Left lung (tissue), 10 donors: ENCODE measurements around the gene STOX1. TPM values are rescaled to one million over a fixed set of nuclear protein-coding genes. Genes with fewer than 3 reads are reported as not detected.
"Not testable (repeated sequence)": the region's sequence is repeated elsewhere in the genome, so short reads cannot be mapped to it uniquely, and the experiment has no call there.

ENCODE experiments used
- ATAC-seq: fragments of 200-7000 bp; cut with Tn5 transposase; one replicate; pipeline ENCODE4 v1.9.1; 2020; ENCODE audit warnings: moderate library complexity
- DNase-seq, 4 donors: peaks; one replicate each; pipeline ENCODE4 v3.0.0-alpha.2; 2013 to 2020
- H3K27ac ChIP-seq, 2 donors: fragments of 200-600 bp; sonication (generic) in 1 of 2; one replicate each; pipeline versions ENCODE4 v1.5.0 to v1.8.0; 2020 to 2021
- H3K27me3 ChIP-seq, 2 donors: fragments of 200-600 bp; sonication (generic) in 1 of 2; one replicate each; pipeline versions ENCODE4 v1.5.0 to v1.8.0; 2020 to 2021
- H3K36me3 ChIP-seq, 2 donors: fragments of 200-600 bp; sonication (generic) in 1 of 2; one replicate each; pipeline versions ENCODE4 v1.5.0 to v1.8.0; 2020 to 2021
- H3K4me1 ChIP-seq, 2 donors: fragments of 200-600 bp; one replicate each; pipeline ENCODE4 v1.8.0; 2021
- H3K4me3 ChIP-seq, 2 donors: fragments of 200-600 bp; sonication (generic) in 1 of 2; one replicate each; pipeline versions ENCODE4 v1.5.0 to v1.8.0; 2020 to 2021; ENCODE audit warnings: mild to moderate bottlenecking in 1 of 2
- H3K9me3 ChIP-seq, 2 donors: fragments of 200-600 bp; sonication (generic) in 1 of 2; one replicate each; pipeline versions ENCODE4 v1.5.0 to v1.8.0; 2020 to 2021
- intact Hi-C, 2 donors: fragments of 100-400 bp; cut with DNase I; formaldehyde crosslinking; loops; one replicate each; pipeline versions ENCODE4 v1.11.2 to v1.14.2; 2022
- polyA plus RNA-seq, 6 donors: library from polyadenylated mRNA; unstranded; fragments of 120-200 nt; gene quantifications; one replicate each; pipeline ENCODE4 v1.2.1, GENCODE V29; 2013; ENCODE audit not compliant: insufficient read length in 6 of 6
- total RNA-seq, 2 donors: library from RNA; stranded (reverse); fragmentation: NEBNext Ultra II Directional; extraction: Animal tissue kit (Norgen Biotek cat#: 25700); gene quantifications; one replicate each; pipeline ENCODE4 v1.2.1, GENCODE V29; 2021
- TF ChIP-seq, protein P1 (sequence below), 2 donors: fragments of 200-600 bp; sonication (generic) in 1 of 2; IDR thresholded peaks; one replicate each; pipeline versions ENCODE4 v1.5.0 to v1.8.0; 2021; ENCODE audit warnings: antibody characterized with exemption in 2 of 2
- donor health status: DM: no; HTN: yes; CAD: no.
- donor health status: DM: no; HTN: no; CAD: no.

STOX1 gene
- total and polyA plus RNA-seq, 8 donors: 1.1 to 5.5 (median 3.9) TPM

DNA sequence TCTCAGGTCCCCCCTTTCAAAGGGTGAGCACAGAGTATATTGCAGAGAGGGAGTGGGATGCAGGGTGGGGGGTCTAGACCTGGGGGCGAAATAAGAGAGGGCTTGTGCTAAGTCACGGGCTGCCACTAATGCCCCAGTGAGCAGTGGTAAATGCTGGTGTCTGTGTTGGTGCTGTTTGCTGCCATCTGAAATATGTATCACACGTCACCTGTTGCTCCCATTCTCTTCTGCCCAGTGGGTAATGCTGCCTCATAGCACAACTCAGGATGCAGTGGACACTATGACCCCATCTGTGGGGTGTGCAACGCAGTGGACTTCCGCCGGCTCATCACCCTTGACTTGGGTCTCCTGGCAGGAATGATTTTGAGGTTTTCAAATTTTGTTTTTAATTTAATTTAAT is 2.6 kb downstream of the STOX1 start:
- Histone ChIP-seq H3K9me3 (no peaks in the 10 kb centered on the region), H3K4me3 (no peak overlapping the region), H3K27me3 (peaks cover 0 to 20% of the 10 kb centered on the region in 2 donors), H3K4me1 (peaks cover 0 to 8% of the 10 kb centered on the region in 2 donors), H3K27ac (no peak overlapping the region), H3K36me3 (no peaks in the 10 kb centered on the region)
- TF ChIP-seq, protein P1, sequence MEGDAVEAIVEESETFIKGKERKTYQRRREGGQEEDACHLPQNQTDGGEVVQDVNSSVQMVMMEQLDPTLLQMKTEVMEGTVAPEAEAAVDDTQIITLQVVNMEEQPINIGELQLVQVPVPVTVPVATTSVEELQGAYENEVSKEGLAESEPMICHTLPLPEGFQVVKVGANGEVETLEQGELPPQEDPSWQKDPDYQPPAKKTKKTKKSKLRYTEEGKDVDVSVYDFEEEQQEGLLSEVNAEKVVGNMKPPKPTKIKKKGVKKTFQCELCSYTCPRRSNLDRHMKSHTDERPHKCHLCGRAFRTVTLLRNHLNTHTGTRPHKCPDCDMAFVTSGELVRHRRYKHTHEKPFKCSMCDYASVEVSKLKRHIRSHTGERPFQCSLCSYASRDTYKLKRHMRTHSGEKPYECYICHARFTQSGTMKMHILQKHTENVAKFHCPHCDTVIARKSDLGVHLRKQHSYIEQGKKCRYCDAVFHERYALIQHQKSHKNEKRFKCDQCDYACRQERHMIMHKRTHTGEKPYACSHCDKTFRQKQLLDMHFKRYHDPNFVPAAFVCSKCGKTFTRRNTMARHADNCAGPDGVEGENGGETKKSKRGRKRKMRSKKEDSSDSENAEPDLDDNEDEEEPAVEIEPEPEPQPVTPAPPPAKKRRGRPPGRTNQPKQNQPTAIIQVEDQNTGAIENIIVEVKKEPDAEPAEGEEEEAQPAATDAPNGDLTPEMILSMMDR (IDR thresholded peaks at IDR 0.05): no peak
- intact Hi-C loops: no loop called here
- ATAC-seq (no peak), DNase-seq (no peak)

DNA sequence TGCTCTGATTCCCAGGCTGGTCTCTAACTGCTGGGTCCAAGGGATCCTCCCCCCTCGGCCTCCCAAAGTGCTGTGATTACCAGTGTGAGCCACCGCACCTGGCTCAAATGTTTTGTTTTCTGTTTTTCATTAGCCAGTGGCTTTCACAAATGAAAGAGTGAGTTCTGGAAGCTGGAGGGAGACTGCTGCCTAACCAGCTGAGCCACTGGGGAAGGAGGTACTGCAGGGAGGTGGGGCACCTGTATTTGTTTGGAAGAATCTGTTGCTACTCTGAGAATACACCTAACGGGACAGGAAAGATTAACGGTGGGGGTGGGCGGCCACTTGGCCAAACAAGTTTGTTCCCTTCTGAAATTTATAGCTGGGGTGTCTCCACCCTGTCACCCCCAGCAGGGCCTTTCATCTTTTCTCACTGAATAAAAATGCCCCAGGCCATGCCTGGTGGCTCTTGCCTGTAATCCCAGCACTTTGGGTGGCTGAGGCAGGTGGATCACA is 4.7 kb downstream of the STOX1 start:
- TF ChIP-seq, protein P1 (IDR thresholded peaks at IDR 0.05): no peak
- Histone ChIP-seq H3K27me3 (peaks cover 0 to 15% of the 10 kb centered on the region in 2 donors), H3K9me3 (no peaks in the 10 kb centered on the region), H3K27ac (no peak overlapping the region), H3K4me3 (no peak overlapping the region), H3K36me3 (no peaks in the 10 kb centered on the region), H3K4me1 (peaks cover 0 to 2% of the 10 kb centered on the region in 2 donors)
- ATAC-seq (no peak), DNase-seq (no peak)
- intact Hi-C loops: no loop called here

DNA sequence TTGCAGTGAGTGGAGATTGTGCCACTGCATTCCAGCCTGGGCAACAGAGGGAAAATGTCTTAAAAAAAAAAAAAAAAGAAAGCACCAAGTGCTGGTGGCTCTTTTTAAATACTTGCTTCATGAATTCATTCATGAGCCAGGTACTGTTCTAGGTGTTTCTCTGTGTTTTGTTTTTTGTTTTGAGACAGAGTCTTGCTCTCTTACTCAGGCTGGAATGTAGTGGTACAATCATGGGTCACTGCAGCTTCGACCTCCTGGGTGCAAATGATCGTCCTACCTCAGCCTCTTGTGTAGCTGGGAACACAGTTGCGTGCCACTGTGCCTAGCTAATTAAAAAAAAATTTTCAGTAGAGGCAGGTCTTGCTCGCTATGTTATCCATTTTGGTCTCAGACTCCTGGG is 5.3 kb downstream of the STOX1 start:
- Histone ChIP-seq H3K27me3 (peaks cover 0 to 13% of the 10 kb centered on the region in 2 donors), H3K4me3 (no peak overlapping the region), H3K27ac (no peak overlapping the region), H3K36me3 (no peaks in the 10 kb centered on the region), H3K4me1 (no peaks in the 10 kb centered on the region), H3K9me3 (no peaks in the 10 kb centered on the region)
- TF ChIP-seq, protein P1 (IDR thresholded peaks at IDR 0.05): no peak
- DNase-seq (no peak), ATAC-seq (no peak)
- intact Hi-C loops: no loop called here

DNA sequence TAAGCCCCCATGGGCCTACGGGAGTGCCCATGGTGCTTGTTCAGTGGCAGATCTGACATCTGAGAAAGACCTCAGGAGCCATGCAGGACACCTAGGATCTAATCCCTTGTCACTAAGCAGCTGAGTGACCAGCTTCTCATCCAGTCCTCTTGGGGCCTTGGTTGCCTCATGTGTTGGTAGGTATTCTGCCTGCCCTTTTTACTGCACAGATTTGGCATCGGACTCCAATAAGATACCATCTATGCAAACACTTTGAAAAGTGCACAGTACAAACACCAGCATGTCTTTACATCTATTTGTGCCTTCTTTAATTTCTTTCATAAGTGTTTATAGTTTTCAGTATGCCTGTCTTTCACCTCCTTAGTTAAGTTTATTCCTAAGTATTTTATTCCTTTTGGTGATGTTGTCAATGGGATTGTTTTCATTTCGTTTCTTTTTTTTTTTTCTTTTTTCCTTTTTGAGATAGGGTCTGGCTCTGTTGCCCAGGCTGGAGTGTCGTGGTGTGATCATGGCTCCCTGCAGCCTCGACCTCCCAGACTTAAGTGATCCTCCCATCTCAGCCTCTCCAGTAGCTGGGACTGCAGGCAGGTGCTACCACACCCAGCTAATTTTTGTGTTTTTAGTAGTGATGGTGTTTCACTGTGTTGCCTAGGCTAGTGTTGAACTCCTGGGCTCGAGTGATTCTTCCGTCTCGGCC is 10.4 kb downstream of the STOX1 start:
- Histone ChIP-seq H3K4me3 (no peak overlapping the region), H3K27ac (no peak overlapping the region), H3K27me3 (no peaks in the 10 kb centered on the region), H3K4me1 (no peaks in the 10 kb centered on the region), H3K36me3 (no peaks in the 10 kb centered on the region), H3K9me3 (no peaks in the 10 kb centered on the region)
- no peak for DNase-seq
- intact Hi-C loops: no loop called here
- ATAC-seq: no peak
- TF ChIP-seq, protein P1 (IDR thresholded peaks at IDR 0.05): no peak

DNA sequence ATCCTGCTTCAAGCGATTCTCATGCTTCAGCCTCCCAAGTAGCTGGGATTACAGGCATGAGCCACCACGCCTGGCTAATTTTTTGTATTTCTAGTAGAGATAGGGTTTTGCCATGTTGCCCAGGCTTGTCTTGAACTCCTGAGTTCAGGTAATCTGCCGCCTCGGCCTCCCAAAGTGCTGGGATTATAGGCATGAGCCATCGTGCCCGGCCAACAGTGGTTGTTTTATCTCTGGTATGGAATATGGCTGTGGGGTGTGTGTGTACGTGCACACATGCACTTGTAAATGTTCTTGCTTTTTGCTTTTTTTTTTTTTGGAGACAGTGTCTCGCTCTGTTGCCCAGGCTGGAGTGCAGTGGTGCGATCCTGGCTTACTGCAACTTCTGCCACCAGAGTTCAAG is 13.3 kb downstream of the STOX1 start:
- ATAC-seq, H3K27ac ChIP-seq, DNase-seq, H3K4me1 ChIP-seq, H3K4me3 ChIP-seq, H3K36me3 ChIP-seq, intact Hi-C loops, H3K9me3 ChIP-seq, H3K27me3 ChIP-seq: not testable (repeated sequence)

DNA sequence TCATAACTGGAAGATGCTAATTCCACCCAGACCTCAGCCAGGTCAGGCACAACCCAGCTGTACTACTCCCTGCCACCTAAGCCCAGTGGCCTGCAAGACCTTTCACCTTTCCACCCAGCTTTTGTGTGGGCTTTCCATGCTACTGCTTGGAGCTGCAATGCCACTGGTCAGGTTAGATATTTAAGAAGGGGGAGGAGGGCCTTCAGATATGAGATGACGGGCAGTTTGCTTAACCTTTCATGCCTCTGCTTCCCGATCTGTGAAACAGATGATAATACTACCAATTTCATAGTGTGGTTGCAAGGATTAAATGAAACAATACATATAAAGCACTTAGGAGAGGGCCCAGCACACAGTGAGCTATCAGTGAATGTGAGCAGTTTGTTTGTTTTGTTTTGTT is 20.9 kb downstream of the STOX1 start:
- no peaks in the 10 kb centered on the region for H3K27me3 ChIP-seq
- H3K36me3 ChIP-seq: no peaks in the 10 kb centered on the region
- TF ChIP-seq, protein P1 (IDR thresholded peaks at IDR 0.05): no peak
- ATAC-seq (no peak), DNase-seq (no peak)
- H3K4me3 ChIP-seq: no peak overlapping the region
- H3K27ac ChIP-seq: no peak overlapping the region
- peaks cover 0 to 8% of the 10 kb centered on the region in 2 donors for H3K9me3 ChIP-seq
- no peaks in the 10 kb centered on the region for H3K4me1 ChIP-seq
- intact Hi-C loops: no loop called here
